Activated T-cell treated with anti-CD3 and anti-CD28 coated beads, Interleukin-2, amount 50 U/mL, for 72 hours (primary cell): ENCODE results near the gene PSEN2. TPM values are rescaled to one million over a fixed set of nuclear protein-coding genes. Genes with fewer than 3 reads are reported as not detected.

Source experiments
- ATAC-seq, 2 donors: fragments of 150-1000 bp; cut with Tn5 transposase; replicated peaks in 1 of 2; 2 replicates each; pipeline ENCODE4 v1.10.0; 2021; ENCODE audit warnings: moderate library complexity in 2 of 2, mild to moderate bottlenecking in 1 of 2
- DNase-seq, 2 donors: peaks; one replicate each; pipeline ENCODE4 v3.0.0; 2021 to 2022; ENCODE audit warnings: mixed read lengths in 1 of 2
- H3K27ac Mint-ChIP-seq: one replicate; pipeline ENCODE4 v1.8.0; 2022; ENCODE audit warnings: mild to moderate bottlenecking, moderate library complexity, mixed read lengths
- H3K27me3 Mint-ChIP-seq: one replicate; pipeline ENCODE4 v1.8.0; 2022; ENCODE audit warnings: low read depth, mixed read lengths
- H3K36me3 Mint-ChIP-seq, 2 donors: one replicate each; pipeline ENCODE4 v1.8.0; 2022; ENCODE audit warnings: mixed read lengths in 2 of 2, mild to moderate bottlenecking in 1 of 2; ENCODE audit not compliant: insufficient read depth in 2 of 2
- H3K4me1 Mint-ChIP-seq: one replicate; pipeline ENCODE4 v1.8.0; 2022; ENCODE audit warnings: low read depth, mixed read lengths
- H3K4me3 Mint-ChIP-seq, 2 donors: one replicate each; pipeline ENCODE4 v1.8.0; 2022; ENCODE audit warnings: mild to moderate bottlenecking in 2 of 2, mixed read lengths in 2 of 2, moderate library complexity in 2 of 2
- H3K9me3 Mint-ChIP-seq, 2 donors: one replicate each; pipeline ENCODE4 v1.8.0; 2022; ENCODE audit warnings: mixed read lengths in 2 of 2
- total RNA-seq, 2 donors: library from RNA; stranded (reverse); gene quantifications; one replicate each; pipeline ENCODE4 v1.2.3, GENCODE V29; 2022

PSEN2 gene
- total RNA-seq, 2 donors from 2014 or later = 10.7 to 11.7 TPM

GRCh38 chr1:226884116-226884625 is 13.8 kb downstream of the PSEN2 start:
- Mint-ChIP-seq H3K36me3 (peaks cover 0 to 8% of the 10 kb centered on the region in 2 donors), H3K4me1 (peaks cover 59% of the 10 kb centered on the region), H3K27me3 (no peaks in the 10 kb centered on the region), H3K27ac (peak overlapping the region; percentile 88), H3K4me3 (peak overlapping the region; percentile 53 to 72), H3K9me3 (no peaks in the 10 kb centered on the region)
- no peak for DNase-seq
- ATAC-seq = no peak

GRCh38 chr1:226884966-226885820 is 14.8 kb downstream of the PSEN2 start:
- Mint-ChIP-seq H3K9me3 (no peaks in the 10 kb centered on the region), H3K4me3 (peak overlapping the region in 1 of 2 donors; percentile 53), H3K4me1 (peaks cover 59% of the 10 kb centered on the region), H3K36me3 (peaks cover 0 to 8% of the 10 kb centered on the region in 2 donors), H3K27ac (no peak overlapping the region), H3K27me3 (no peaks in the 10 kb centered on the region)
- no peak for DNase-seq
- ATAC-seq = no peak

- no peaks in the 10 kb centered on the region for H3K9me3 Mint-ChIP-seq
- ATAC-seq (no peak), DNase-seq (no peak)
- H3K36me3 Mint-ChIP-seq = peaks cover 0 to 4% of the 10 kb centered on the region in 2 donors
- H3K4me3 Mint-ChIP-seq = no peak overlapping the region
- H3K27me3 Mint-ChIP-seq = no peaks in the 10 kb centered on the region
- H3K27ac Mint-ChIP-seq = no peak overlapping the region
- peaks cover 52% of the 10 kb centered on the region for H3K4me1 Mint-ChIP-seq
Measured at GRCh38 chr1:226886122-226886901, 15.9 kb downstream of the PSEN2 start.

- H3K27ac Mint-ChIP-seq = no peak overlapping the region
Measured at GRCh38 chr1:226887006-226887405, 16.6 kb downstream of the PSEN2 start.

GRCh38 chr1:226888021-226888420 is 17.6 kb downstream of the PSEN2 start:
- ATAC-seq (no peak), DNase-seq (no peak)
- Mint-ChIP-seq H3K4me1 (peaks cover 35% of the 10 kb centered on the region), H3K9me3 (no peaks in the 10 kb centered on the region), H3K27ac (no peak overlapping the region), H3K36me3 (peaks cover 0 to 3% of the 10 kb centered on the region in 2 donors), H3K27me3 (no peaks in the 10 kb centered on the region), H3K4me3 (no peak overlapping the region)

More at GRCh38 chr1:226887006-226887405, 16.6 kb downstream of the PSEN2 start:
- Mint-ChIP-seq H3K4me1 (peaks cover 45% of the 10 kb centered on the region), H3K4me3 (no peak overlapping the region), H3K27me3 (no peaks in the 10 kb centered on the region), H3K36me3 (peaks cover 0 to 3% of the 10 kb centered on the region in 2 donors), H3K9me3 (no peaks in the 10 kb centered on the region)
- no peak for ATAC-seq
- DNase-seq = no peak

- ATAC-seq (no peak), DNase-seq (no peak)
- Mint-ChIP-seq H3K4me3 (no peak overlapping the region), H3K27me3 (no peaks in the 10 kb centered on the region), H3K27ac (no peak overlapping the region), H3K9me3 (no peaks in the 10 kb centered on the region), H3K36me3 (peaks cover 0 to 3% of the 10 kb centered on the region in 2 donors), H3K4me1 (peaks cover 27% of the 10 kb centered on the region)
Measured at GRCh38 chr1:226888816-226889215, 18.4 kb downstream of the PSEN2 start.

GRCh38 chr1:226889616-226890330 is 19.4 kb downstream of the PSEN2 start:
- H3K27ac Mint-ChIP-seq = no peak overlapping the region
- DNase-seq = no peak
- H3K9me3 Mint-ChIP-seq = no peaks in the 10 kb centered on the region
- H3K4me3 Mint-ChIP-seq = no peak overlapping the region
- H3K4me1 Mint-ChIP-seq = peaks cover 17% of the 10 kb centered on the region
- ATAC-seq = no peak
- peaks cover 0 to 3% of the 10 kb centered on the region in 2 donors for H3K36me3 Mint-ChIP-seq
- H3K27me3 Mint-ChIP-seq = no peaks in the 10 kb centered on the region

- Mint-ChIP-seq H3K27me3 (no peaks in the 10 kb centered on the region), H3K4me1 (peaks cover 10% of the 10 kb centered on the region), H3K9me3 (no peaks in the 10 kb centered on the region), H3K27ac (no peak overlapping the region), H3K4me3 (no peak overlapping the region), H3K36me3 (peaks cover 0 to 3% of the 10 kb centered on the region in 2 donors)
- DNase-seq (no peak), ATAC-seq (no peak)
Measured at GRCh38 chr1:226890331-226891108, 20.1 kb downstream of the PSEN2 start.

- Mint-ChIP-seq H3K36me3 (no peaks in the 10 kb centered on the region), H3K4me3 (no peak overlapping the region), H3K9me3 (no peaks in the 10 kb centered on the region), H3K4me1 (peaks cover 1% of the 10 kb centered on the region), H3K27ac (no peak overlapping the region), H3K27me3 (no peaks in the 10 kb centered on the region)
- ATAC-seq (no peak), DNase-seq (no peak)
Measured at GRCh38 chr1:226891346-226891745, 20.9 kb downstream of the PSEN2 start.

GRCh38 chr1:226891846-226892523 is 21.6 kb downstream of the PSEN2 start:
- H3K27ac Mint-ChIP-seq = no peak overlapping the region
- ATAC-seq (no peak), DNase-seq (no peak)
- no peaks in the 10 kb centered on the region for H3K4me1 Mint-ChIP-seq
- H3K9me3 Mint-ChIP-seq = no peaks in the 10 kb centered on the region
- H3K36me3 Mint-ChIP-seq = no peaks in the 10 kb centered on the region
- H3K4me3 Mint-ChIP-seq = no peak overlapping the region
- H3K27me3 Mint-ChIP-seq = no peaks in the 10 kb centered on the region

GRCh38 chr1:226892524-226892875 is 22.1 kb downstream of the PSEN2 start:
- ATAC-seq = no peak

GRCh38 chr1:226893936-226894335 is 23.5 kb downstream of the PSEN2 start:
- H3K4me3 Mint-ChIP-seq = no peak overlapping the region
- no peak overlapping the region for H3K27ac Mint-ChIP-seq
- DNase-seq = no peak
- ATAC-seq = no peak
- no peaks in the 10 kb centered on the region for H3K9me3 Mint-ChIP-seq
- H3K36me3 Mint-ChIP-seq = no peaks in the 10 kb centered on the region
- H3K27me3 Mint-ChIP-seq = no peaks in the 10 kb centered on the region
- H3K4me1 Mint-ChIP-seq = no peaks in the 10 kb centered on the region

More at GRCh38 chr1:226892524-226892875, 22.1 kb downstream of the PSEN2 start:
- Mint-ChIP-seq H3K27ac (no peak overlapping the region), H3K27me3 (no peaks in the 10 kb centered on the region), H3K36me3 (no peaks in the 10 kb centered on the region), H3K4me3 (no peak overlapping the region), H3K9me3 (no peaks in the 10 kb centered on the region), H3K4me1 (no peaks in the 10 kb centered on the region)
- DNase-seq = no peak
